Natural killer cell treated with Interleukin-12 subunit alpha and Interleukin-12 subunit beta and Interleukin-15 and Interleukin-18, amount 100 ng/mL, for 72 hours (primary cell): ENCODE data around the gene GRIK2. TPM values are rescaled to one million over a fixed set of nuclear protein-coding genes. Genes with fewer than 3 reads are reported as not detected.

Experiments used
- ATAC-seq, 2 donors: fragments of 150-1000 bp; cut with Tn5 transposase in 1 of 2; sonication (Bioruptor Pico), chemical (Tn5 transposase) in 1 of 2; 2 replicates each; pipeline ENCODE4 v1.10.0; 2021
- DNase-seq: peaks from one replicate; pipeline ENCODE4 v3.0.0; 2022; ENCODE audit warnings: low spot score
- H3K27ac Mint-ChIP-seq, 2 donors: 1 replicate in 1 of 2; 2 replicates in 1 of 2; pipeline ENCODE4 v1.8.0; 2022; ENCODE audit warnings: mixed read lengths in 2 of 2, mild to moderate bottlenecking in 1 of 2, moderate library complexity in 1 of 2
- H3K27me3 Mint-ChIP-seq, 2 donors: 1 replicate in 1 of 2; 2 replicates in 1 of 2; pipeline ENCODE4 v1.8.0; 2022; ENCODE audit warnings: mixed read lengths in 2 of 2
- H3K36me3 Mint-ChIP-seq: one replicate; pipeline ENCODE4 v1.8.0; 2022; ENCODE audit warnings: mixed read lengths
- H3K4me1 Mint-ChIP-seq, 2 donors: 1 replicate in 1 of 2; 2 replicates in 1 of 2; pipeline ENCODE4 v1.8.0; 2022; ENCODE audit warnings: low read depth in 2 of 2, mixed read lengths in 2 of 2, mild to moderate bottlenecking in 1 of 2
- H3K4me3 Mint-ChIP-seq: one replicate; pipeline ENCODE4 v1.8.0; 2022; ENCODE audit warnings: mixed read lengths
- H3K9me3 Mint-ChIP-seq: 2 replicates; pipeline ENCODE4 v1.8.0; 2022; ENCODE audit warnings: mixed read lengths
- total RNA-seq, 2 donors: library from RNA; stranded (reverse); gene quantifications; one replicate each; pipeline ENCODE4 v1.2.3, GENCODE V29; 2022

GRIK2 gene
- total RNA-seq, 2 donors from 2014 or later, result not detected

GRCh38 chr6:101760843-101761621, 367.5 kb downstream of the GRIK2 start:
- H3K4me1 Mint-ChIP-seq, result no peaks in the 10 kb centered on the region
- ATAC-seq (no peak), DNase-seq (no peak)
- no peak overlapping the region for H3K4me3 Mint-ChIP-seq
- H3K36me3 Mint-ChIP-seq, result no peaks in the 10 kb centered on the region
- peaks cover 11% of the 10 kb centered on the region for H3K9me3 Mint-ChIP-seq
- no peak overlapping the region for H3K27ac Mint-ChIP-seq
- H3K27me3 Mint-ChIP-seq, result no peaks in the 10 kb centered on the region

- Mint-ChIP-seq H3K4me3 (no peak overlapping the region), H3K36me3 (no peaks in the 10 kb centered on the region), H3K4me1 (no peaks in the 10 kb centered on the region), H3K27me3 (no peaks in the 10 kb centered on the region), H3K27ac (no peak overlapping the region), H3K9me3 (peaks cover 11% of the 10 kb centered on the region)
- DNase-seq, result no peak
- ATAC-seq, result no peak
Observed at GRCh38 chr6:101762851-101763250, 369.3 kb downstream of the GRIK2 start.

- DNase-seq, result no peak
- H3K27me3 Mint-ChIP-seq, result no peaks in the 10 kb centered on the region
- H3K4me1 Mint-ChIP-seq, result no peaks in the 10 kb centered on the region
- ATAC-seq, result no peak
- H3K36me3 Mint-ChIP-seq, result no peaks in the 10 kb centered on the region
- no peak overlapping the region for H3K27ac Mint-ChIP-seq
- peaks cover 14% of the 10 kb centered on the region for H3K9me3 Mint-ChIP-seq
- no peak overlapping the region for H3K4me3 Mint-ChIP-seq
Observed at GRCh38 chr6:101765281-101765680, 371.8 kb downstream of the GRIK2 start.

- no peak for ATAC-seq
- Mint-ChIP-seq H3K27ac (no peak overlapping the region), H3K27me3 (no peaks in the 10 kb centered on the region), H3K36me3 (no peaks in the 10 kb centered on the region), H3K9me3 (peaks cover 14% of the 10 kb centered on the region), H3K4me3 (no peak overlapping the region), H3K4me1 (no peaks in the 10 kb centered on the region)
- no peak for DNase-seq
Observed at GRCh38 chr6:101770116-101770515, 376.6 kb downstream of the GRIK2 start.

GRCh38 chr6:101776919-101777350, 383.4 kb downstream of the GRIK2 start:
- Mint-ChIP-seq H3K27me3 (no peaks in the 10 kb centered on the region), H3K4me3 (no peak overlapping the region), H3K36me3 (no peaks in the 10 kb centered on the region), H3K4me1 (no peaks in the 10 kb centered on the region), H3K27ac (no peak overlapping the region), H3K9me3 (peaks cover 11% of the 10 kb centered on the region)
- DNase-seq (no peak), ATAC-seq (no peak)

GRCh38 chr6:101777646-101778045, 384.1 kb downstream of the GRIK2 start:
- ATAC-seq (no peak), DNase-seq (no peak)
- Mint-ChIP-seq H3K4me3 (no peak overlapping the region), H3K36me3 (no peaks in the 10 kb centered on the region), H3K27ac (no peak overlapping the region), H3K9me3 (peaks cover 10% of the 10 kb centered on the region), H3K4me1 (no peaks in the 10 kb centered on the region), H3K27me3 (no peaks in the 10 kb centered on the region)

- ATAC-seq (no peak), DNase-seq (no peak)
- H3K4me3 Mint-ChIP-seq, result no peak overlapping the region
- H3K27me3 Mint-ChIP-seq, result no peaks in the 10 kb centered on the region
- no peaks in the 10 kb centered on the region for H3K4me1 Mint-ChIP-seq
- peaks cover 7% of the 10 kb centered on the region for H3K36me3 Mint-ChIP-seq
- peaks cover 14% of the 10 kb centered on the region for H3K9me3 Mint-ChIP-seq
- no peak overlapping the region for H3K27ac Mint-ChIP-seq
Observed at GRCh38 chr6:101779051-101779844, 385.7 kb downstream of the GRIK2 start.

GRCh38 chr6:101783287-101783686, 389.8 kb downstream of the GRIK2 start:
- H3K27me3 Mint-ChIP-seq, result no peaks in the 10 kb centered on the region
- H3K27ac Mint-ChIP-seq, result no peak overlapping the region
- H3K4me3 Mint-ChIP-seq, result no peak overlapping the region
- peaks cover 19% of the 10 kb centered on the region for H3K9me3 Mint-ChIP-seq
- no peak for DNase-seq
- no peak for ATAC-seq
- H3K4me1 Mint-ChIP-seq, result no peaks in the 10 kb centered on the region
- peaks cover 7% of the 10 kb centered on the region for H3K36me3 Mint-ChIP-seq

- no peak overlapping the region for H3K4me3 Mint-ChIP-seq
- ATAC-seq, result no peak
- H3K9me3 Mint-ChIP-seq, result peaks cover 19% of the 10 kb centered on the region
- DNase-seq, result no peak
- H3K27me3 Mint-ChIP-seq, result no peaks in the 10 kb centered on the region
- H3K4me1 Mint-ChIP-seq, result no peaks in the 10 kb centered on the region
- H3K36me3 Mint-ChIP-seq, result peaks cover 7% of the 10 kb centered on the region
- no peak overlapping the region for H3K27ac Mint-ChIP-seq
Observed at GRCh38 chr6:101784094-101784493, 390.6 kb downstream of the GRIK2 start.

GRCh38 chr6:101799531-101799930, 406.0 kb downstream of the GRIK2 start:
- DNase-seq, result no peak
- no peaks in the 10 kb centered on the region for H3K4me1 Mint-ChIP-seq
- no peak overlapping the region for H3K4me3 Mint-ChIP-seq
- H3K9me3 Mint-ChIP-seq, result peaks cover 13% of the 10 kb centered on the region
- H3K27me3 Mint-ChIP-seq, result no peaks in the 10 kb centered on the region
- no peak for ATAC-seq
- H3K36me3 Mint-ChIP-seq, result peaks cover 2% of the 10 kb centered on the region
- no peak overlapping the region for H3K27ac Mint-ChIP-seq

GRCh38 chr6:101800598-101800997, 407.1 kb downstream of the GRIK2 start:
- Mint-ChIP-seq H3K27me3 (no peaks in the 10 kb centered on the region), H3K36me3 (no peaks in the 10 kb centered on the region)
- no peak for ATAC-seq

GRCh38 chr6:101803136-101803535, 409.6 kb downstream of the GRIK2 start:
- no peak for DNase-seq
- no peak overlapping the region for H3K27ac Mint-ChIP-seq
- H3K9me3 Mint-ChIP-seq, result peaks cover 16% of the 10 kb centered on the region
- H3K36me3 Mint-ChIP-seq, result no peaks in the 10 kb centered on the region
- no peak overlapping the region for H3K4me3 Mint-ChIP-seq
- ATAC-seq, result no peak
- no peaks in the 10 kb centered on the region for H3K4me1 Mint-ChIP-seq
- no peaks in the 10 kb centered on the region for H3K27me3 Mint-ChIP-seq

More at GRCh38 chr6:101800598-101800997, 407.1 kb downstream of the GRIK2 start:
- H3K9me3 Mint-ChIP-seq, result peaks cover 8% of the 10 kb centered on the region
- no peak overlapping the region for H3K27ac Mint-ChIP-seq
- no peaks in the 10 kb centered on the region for H3K4me1 Mint-ChIP-seq
- no peak for DNase-seq
- H3K4me3 Mint-ChIP-seq, result no peak overlapping the region

- H3K4me3 Mint-ChIP-seq, result no peak overlapping the region
- ATAC-seq, result no peak
- H3K27ac Mint-ChIP-seq, result no peak overlapping the region
- no peaks in the 10 kb centered on the region for H3K36me3 Mint-ChIP-seq
- H3K9me3 Mint-ChIP-seq, result peaks cover 12% of the 10 kb centered on the region
- no peaks in the 10 kb centered on the region for H3K27me3 Mint-ChIP-seq
- no peak for DNase-seq
- H3K4me1 Mint-ChIP-seq, result no peaks in the 10 kb centered on the region
Observed at GRCh38 chr6:101806241-101806640, 412.7 kb downstream of the GRIK2 start.

- no peak for DNase-seq
- H3K4me1 Mint-ChIP-seq, result no peaks in the 10 kb centered on the region
- no peak overlapping the region for H3K4me3 Mint-ChIP-seq
- H3K9me3 Mint-ChIP-seq, result peaks cover 8% of the 10 kb centered on the region
- ATAC-seq, result no peak
- no peak overlapping the region for H3K27ac Mint-ChIP-seq
- no peaks in the 10 kb centered on the region for H3K27me3 Mint-ChIP-seq
- no peaks in the 10 kb centered on the region for H3K36me3 Mint-ChIP-seq
Observed at GRCh38 chr6:101811108-101811507, 417.6 kb downstream of the GRIK2 start.
